ENCODE measurements around the gene EPHA3.

EPHA3 gene

GRCh38 chr3:89372456-89372855 is 265.0 kb downstream of the EPHA3 start:
- DNase-seq, result no peak

GRCh38 chr3:89373434-89373833 is 266.0 kb downstream of the EPHA3 start:
- DNase-seq, result no peak

GRCh38 chr3:89375451-89375850 is 268.0 kb downstream of the EPHA3 start:
- no peak for DNase-seq

GRCh38 chr3:89380016-89380415 is 272.6 kb downstream of the EPHA3 start:
- no peak for DNase-seq

- no peak for DNase-seq
These were observed 285.6 kb downstream of the EPHA3 start for GRCh38 chr3:89392991-89393390.

GRCh38 chr3:89395456-89395855 is 288.0 kb downstream of the EPHA3 start:
- no peak for DNase-seq

- DNase-seq, result no peak
These were observed 288.6 kb downstream of the EPHA3 start for GRCh38 chr3:89395996-89396395.

- no peak for DNase-seq
These were observed 294.6 kb downstream of the EPHA3 start for GRCh38 chr3:89402051-89402450.

GRCh38 chr3:89405176-89405575 is 297.8 kb downstream of the EPHA3 start:
- no peak for DNase-seq

GRCh38 chr3:89405593-89405992 is 298.2 kb downstream of the EPHA3 start:
- DNase-seq, result no peak

GRCh38 chr3:89411201-89411600 is 303.8 kb downstream of the EPHA3 start:
- no peak for DNase-seq

- DNase-seq, result no peak
These were observed 306.8 kb downstream of the EPHA3 start for GRCh38 chr3:89414270-89414669.

GRCh38 chr3:89419647-89420241 is 312.3 kb downstream of the EPHA3 start:
- no peak for DNase-seq

GRCh38 chr3:89426060-89426459 is 318.6 kb downstream of the EPHA3 start:
- no peak for DNase-seq

- no peak for DNase-seq
These were observed 327.4 kb downstream of the EPHA3 start for GRCh38 chr3:89434621-89435380.

GRCh38 chr3:89436846-89437245 is 329.4 kb downstream of the EPHA3 start:
- no peak for DNase-seq

- DNase-seq, result no peak
These were observed 333.0 kb downstream of the EPHA3 start for GRCh38 chr3:89440386-89440785.

GRCh38 chr3:89441141-89441540 is 333.7 kb downstream of the EPHA3 start:
- no peak for DNase-seq

- no peak for DNase-seq
These were observed 339.2 kb downstream of the EPHA3 start for GRCh38 chr3:89446593-89446992.

- no peak for DNase-seq
These were observed 339.8 kb downstream of the EPHA3 start for GRCh38 chr3:89447243-89447642.

- DNase-seq, result no peak
These were observed 341.7 kb downstream of the EPHA3 start for GRCh38 chr3:89449086-89449485.

- no peak for DNase-seq
These were observed 344.6 kb downstream of the EPHA3 start for GRCh38 chr3:89452066-89452465.

GRCh38 chr3:89455240-89455639 is 347.8 kb downstream of the EPHA3 start:
- DNase-seq, result no peak

- DNase-seq, result no peak
These were observed 360.5 kb downstream of the EPHA3 start for GRCh38 chr3:89467898-89468363.

GRCh38 chr3:89472101-89472500 is 364.7 kb downstream of the EPHA3 start:
- DNase-seq, result no peak
